H1 (cell line): ENCODE results near the gene TRIM56. TPM values are rescaled to one million over a fixed set of nuclear protein-coding genes. Genes with fewer than 3 reads are reported as not detected.

Experiments
- CTCF ChIA-PET: fragments of 300-600 bp; sonication (Branson Sonifier 250); formaldehyde crosslinking; loops from one replicate; lab custom pipeline; 2021; ENCODE audit not compliant: partially characterized antibody; lab: Charles Lee
- POLR2A ChIA-PET: fragments of 300-600 bp; sonication (Branson Sonifier 250); formaldehyde crosslinking; loops from one replicate; lab custom pipeline; 2021; ENCODE audit warnings: inconsistent platforms; ENCODE audit not compliant: partially characterized antibody; lab: Charles Lee
- DNase-seq, 2 experiments: peaks; one replicate each; pipeline versions ENCODE4 v3.0.0 to v3.0.0-alpha.2; 2010 to 2022; ENCODE audit warnings: low spot score in 2 of 2, low read depth in 1 of 2, mixed read lengths in 1 of 2
- FAIRE-seq: peaks from 2 replicates; lab custom pipeline; 2011; peaks lifted over from hg19 to GRCh38; lab: Jason Lieb, UNC
- H2AFZ ChIP-seq: 2 replicates; pipeline ENCODE4 v1.8.1; 2012; ENCODE audit warnings: low read length, inconsistent platforms
- H2AK5ac ChIP-seq: 2 replicates; pipeline ENCODE4 v1.6.1; 2013; ENCODE audit warnings: low read depth, low read length
- H2BK120ac ChIP-seq: replicated peaks from 2 replicates; pipeline ENCODE3; 2013; ENCODE audit warnings: low read depth, low read length, inconsistent platforms
- H2BK12ac ChIP-seq: 2 replicates; pipeline ENCODE4 v1.6.1; 2013; ENCODE audit warnings: low read depth, low read length
- H2BK15ac ChIP-seq: 2 replicates; pipeline ENCODE4 v1.6.1; 2013; ENCODE audit warnings: low read length
- H2BK20ac ChIP-seq: 2 replicates; pipeline ENCODE4 v1.6.1; 2013; ENCODE audit warnings: low read length
- H2BK5ac ChIP-seq: 2 replicates; pipeline ENCODE4 v1.6.1; 2013; ENCODE audit warnings: low read depth, low read length
- H3K14ac ChIP-seq: 2 replicates; pipeline ENCODE4 v1.6.1; 2013; ENCODE audit warnings: inconsistent platforms; ENCODE audit not compliant: insufficient read length
- H3K18ac ChIP-seq: 2 replicates; pipeline ENCODE4 v1.6.1; 2013; ENCODE audit warnings: low read length; ENCODE audit errors: extremely low read depth
- H3K23ac ChIP-seq: 2 replicates; pipeline ENCODE4 v1.6.1; 2013; ENCODE audit warnings: inconsistent platforms; ENCODE audit not compliant: insufficient read length
- H3K23me2 ChIP-seq: 2 replicates; pipeline ENCODE4 v1.6.1; 2013; ENCODE audit warnings: low read depth, low read length
- H3K27ac ChIP-seq: 2 replicates; pipeline ENCODE4 v1.6.1; 2011; ENCODE audit warnings: low read depth, low read length, inconsistent platforms
- H3K27me3 ChIP-seq, 4 experiments: replicated peaks in 1 of 4; 1 replicate in 1 of 4; 2 replicates in 3 of 4; pipeline versions ENCODE4 v1.6.1 to v1.8.1; 2011 to 2013; ENCODE audit warnings: low read length in 3 of 4, mild to moderate bottlenecking in 3 of 4, inconsistent platforms in 2 of 4, mixed read lengths in 2 of 4, moderate library complexity in 1 of 4; ENCODE audit not compliant: control insufficient read depth in 3 of 4, insufficient read depth in 3 of 4; ENCODE audit errors: extremely low read depth in 1 of 4
- H3K36me3 ChIP-seq, 4 experiments: 2 replicates each; pipeline versions ENCODE4 v1.6.1 to v1.8.1; 2011 to 2013; ENCODE audit warnings: mild to moderate bottlenecking in 4 of 4, low read length in 3 of 4, moderate library complexity in 2 of 4, control low read depth in 1 of 4, inconsistent platforms in 1 of 4; ENCODE audit not compliant: insufficient read depth in 4 of 4, control insufficient read depth in 2 of 4
- H3K4ac ChIP-seq: replicated peaks from 2 replicates; pipeline ENCODE3; 2013; ENCODE audit warnings: low read length, low read depth, mixed read lengths, inconsistent platforms; ENCODE audit not compliant: insufficient read length
- H3K4me1 ChIP-seq, 4 experiments: replicated peaks in 1 of 4; 1 replicate in 1 of 4; 2 replicates in 3 of 4; pipeline versions ENCODE4 v1.6.1 to v1.8.1; 2011 to 2013; ENCODE audit warnings: low read length in 3 of 4, inconsistent platforms in 2 of 4, mixed read lengths in 1 of 4; ENCODE audit not compliant: insufficient read depth in 4 of 4, control insufficient read depth in 3 of 4
- H3K4me2 ChIP-seq, 2 experiments: 2 replicates each; pipeline versions ENCODE4 v1.6.1 to v1.8.1; 2011 to 2013; ENCODE audit warnings: low read depth in 2 of 2, low read length in 2 of 2, control low read depth in 1 of 2, inconsistent platforms in 1 of 2, mild to moderate bottlenecking in 1 of 2; ENCODE audit not compliant: insufficient read depth in 1 of 2
- H3K4me3 ChIP-seq, 4 experiments: fragments of 200-600, 300-600 bp in 1 of 4; sonication (generic), shearing (Covaris generic), sonication (Bioruptor Twin) in 1 of 4; 2 replicates each; pipeline versions ENCODE4 v1.5.1 to v1.8.1; 2011 to 2016; ENCODE audit warnings: low read length in 4 of 4, low read depth in 3 of 4, control low read depth in 2 of 4, inconsistent platforms in 2 of 4, mild to moderate bottlenecking in 2 of 4, mixed read lengths in 1 of 4, moderate library complexity in 1 of 4; ENCODE audit not compliant: insufficient read depth in 2 of 4; ENCODE audit errors: extremely low read depth in 1 of 4
- H3K56ac ChIP-seq: replicated peaks from 2 replicates; pipeline ENCODE3; 2013; ENCODE audit warnings: low read depth, mild to moderate bottlenecking, mixed read lengths, low read length, inconsistent platforms; ENCODE audit not compliant: insufficient read length
- H3K79me1 ChIP-seq: 2 replicates; pipeline ENCODE4 v1.6.1; 2013; ENCODE audit warnings: low read depth, low read length, control low read depth
- H3K79me2 ChIP-seq, 2 experiments: 2 replicates each; pipeline versions ENCODE4 v1.6.1 to v1.8.1; 2012 to 2013; ENCODE audit warnings: low read length in 2 of 2, mild to moderate bottlenecking in 2 of 2, inconsistent platforms in 1 of 2; ENCODE audit not compliant: insufficient read depth in 2 of 2, control insufficient read depth in 1 of 2
- H3K9ac ChIP-seq, 4 experiments: replicated peaks in 1 of 4; 1 replicate in 1 of 4; 2 replicates in 3 of 4; pipeline versions ENCODE4 v1.6.1 to v1.8.1; 2011 to 2013; ENCODE audit warnings: low read depth in 3 of 4, low read length in 3 of 4, control low read depth in 2 of 4, mild to moderate bottlenecking in 2 of 4, moderate library complexity in 2 of 4, inconsistent platforms in 1 of 4; ENCODE audit errors: extremely low read depth in 1 of 4
- H3K9me3 ChIP-seq, 2 experiments: 2 replicates each; pipeline versions ENCODE4 v1.6.1 to v1.8.1; 2012 to 2013; ENCODE audit warnings: mild to moderate bottlenecking in 2 of 2, moderate library complexity in 2 of 2, control low read depth in 1 of 2, inconsistent platforms in 1 of 2, low read depth in 1 of 2, low read length in 1 of 2, mixed read lengths in 1 of 2; ENCODE audit not compliant: insufficient read depth in 2 of 2
- H4K20me1 ChIP-seq, 2 experiments: replicated peaks in 1 of 2; 2 replicates each; pipeline versions ENCODE3 to v1.8.1; 2011 to 2013; ENCODE audit warnings: inconsistent platforms in 2 of 2, low read length in 2 of 2, mild to moderate bottlenecking in 1 of 2; ENCODE audit not compliant: insufficient read depth in 2 of 2, control insufficient read depth in 1 of 2
- H4K5ac ChIP-seq: 2 replicates; pipeline ENCODE4 v1.6.1; 2013; ENCODE audit warnings: low read length, low read depth, mixed read lengths, inconsistent platforms; ENCODE audit not compliant: insufficient read length
- H4K8ac ChIP-seq: 2 replicates; pipeline ENCODE4 v1.8.0; 2013; ENCODE audit warnings: mild to moderate bottlenecking, moderate library complexity, low read length, inconsistent platforms; ENCODE audit not compliant: insufficient read depth; ENCODE audit errors: extremely low read depth
- H4K91ac ChIP-seq: replicated peaks from 2 replicates; pipeline ENCODE3; 2013; ENCODE audit warnings: low read length, mixed read lengths, inconsistent platforms; ENCODE audit not compliant: insufficient read length
- KDM1A ChIP-seq: fragments of 200-600, 300-600 bp; sonication (generic); IDR thresholded peaks from 2 replicates; pipeline ENCODE4 v1.7.1; 2016; ENCODE audit warnings: mild to moderate bottlenecking, low read length, borderline replicate concordance
- SP4 ChIP-seq: IDR thresholded peaks from 2 replicates; pipeline ENCODE4 v1.6.1; 2012; ENCODE audit warnings: low read length, inconsistent platforms
- WGBS, 2 experiments: shearing (Covaris generic) in 1 of 2; methylation state at CpG; one replicate each; pipeline versions ENCODE4 v1.1.6 to v1.1.7; 2013 to 2015; ENCODE audit warnings: low lambda C conversion rate in 2 of 2, mixed read lengths in 2 of 2, inconsistent platforms in 1 of 2, low coverage in 1 of 2, missing lambda C conversion rate in 1 of 2; ENCODE audit not compliant: insufficient replicate concordance in 2 of 2, insufficient coverage in 1 of 2, insufficient read length in 1 of 2; ENCODE audit errors: extremely low coverage in 1 of 2, missing lambda C conversion rate in 1 of 2; 5-methylcytosine and 5-hydroxymethylcytosine counted together
- polyA plus RNA-seq, 7 experiments: library from polyadenylated mRNA; depleted of rRNA in 3 of 7; stranded (reverse) in 5 of 7; unstranded in 2 of 7; fragments of >200 nt in 5 of 7; fragments of 200-250 nt in 2 of 7; gene quantifications; 1 replicate in 5 of 7; 2 replicates in 1 of 7; 4 replicates in 1 of 7; pipeline versions ENCODE4 v1.2.1 to v1.2.3, GENCODE V29; 2011 to 2013; ENCODE audit warnings: missing spikeins in 2 of 7, mixed read lengths in 2 of 7
- total RNA-seq: library from RNA; stranded (reverse); fragmentation: NEBNext Ultra II Directional; extraction: Animal tissue kit (Norgen Biotek cat#: 25700); gene quantifications from 2 replicates; pipeline ENCODE4 v1.2.1, GENCODE V29; 2021

Gene TRIM56
- total and polyA plus RNA-seq, 2 of the 8 experiments (the other 6 are each of a cell fraction or from before 2014, with no cell fraction given) = 2.0 to 17.5 TPM

DNA sequence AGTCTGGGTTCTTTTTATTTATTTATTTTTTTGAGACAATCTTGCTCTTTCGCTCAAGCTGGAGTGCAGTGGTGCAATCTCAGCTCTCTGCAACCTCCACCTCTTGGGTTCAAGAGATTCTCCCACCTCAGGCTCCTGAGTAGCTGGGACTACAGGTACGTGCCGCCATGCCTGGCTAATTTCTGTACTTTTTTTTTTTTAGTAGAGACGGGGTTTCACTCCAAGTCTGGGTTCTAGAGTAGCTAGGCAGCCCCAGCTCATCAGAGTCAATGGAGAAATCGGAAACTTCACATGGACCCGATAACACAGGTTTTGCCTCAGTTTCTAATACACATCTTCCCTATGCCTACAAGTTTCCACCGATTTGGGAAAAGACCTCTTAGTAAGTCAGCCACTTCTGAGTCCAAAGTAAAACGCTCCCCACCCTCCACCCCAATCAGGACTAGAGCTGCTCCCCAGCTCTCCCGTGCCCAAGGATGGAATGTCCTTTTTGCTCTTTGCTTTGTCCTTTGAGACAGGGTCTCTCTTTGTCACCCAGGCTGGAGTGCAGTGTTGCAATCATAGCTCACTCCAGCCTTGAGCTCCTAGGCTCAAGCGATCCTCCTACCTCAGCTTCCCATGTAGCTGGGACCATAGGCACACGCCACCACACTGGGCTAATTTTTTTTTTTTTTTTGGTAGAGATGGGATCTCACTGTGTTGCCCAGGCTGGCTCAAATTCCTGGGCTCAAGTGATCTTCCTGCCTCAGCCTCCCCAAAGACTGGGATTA is 37.8 kb downstream of the TRIM56 start:
- Histone ChIP-seq H2BK20ac (0 out of 2 replicates have a peak overlapping the region, but pooled peaks have one; percentile 9), H3K4ac (no peak overlapping the region), H4K8ac (no peak overlapping the region; the same call in 1 of the 2 replicates), H3K4me2 (no peak overlapping the region), H2BK120ac (no peak overlapping the region), H3K18ac (peak overlapping the region; percentile 93; the same call in 1 of the 2 replicates), H3K27me3 (no peaks in the 10 kb centered on the region; a peak in 1 of 7 replicates), H3K14ac (no peak overlapping the region), H4K20me1 (no peaks in the 10 kb centered on the region), H3K27ac (no peak overlapping the region), H3K56ac (no peak overlapping the region), H3K9me3 (peaks cover 0 to 4% of the 10 kb centered on the region in 2 experiments; a peak in 1 of 4 replicates), H4K91ac (no peak overlapping the region), H3K9ac (no peak overlapping the region), H2BK15ac (0 out of 2 replicates have a peak overlapping the region, but pooled peaks have one; percentile 3), H2BK5ac (peak overlapping the region; percentile 88; the same call in 1 of the 2 replicates), H3K79me2 (no peaks in the 10 kb centered on the region), H3K4me3 (no peak overlapping the region), H3K23ac (no peak overlapping the region), H2AFZ (no peak overlapping the region), H4K5ac (no peak overlapping the region), H2BK12ac (peak overlapping the region; percentile 96; the same call in 1 of the 2 replicates), H2AK5ac (no peak overlapping the region), H3K79me1 (no peaks in the 10 kb centered on the region), H3K23me2 (no peaks in the 10 kb centered on the region; the same call in 1 of the 2 replicates), H3K4me1 (peaks cover 8 to 22% (median 14%) of the 10 kb centered on the region in 4 experiments), H3K36me3 (no peaks in the 10 kb centered on the region)
- ChIA-PET CTCF (interaction anchor here (0.7 to 8.3 kb wide), 11 partner anchors 12 to 271 kb away, joined by 3 to 80 read pairs (median 4); partner anchors contain the start of gene SLC12A9), POLR2A (interaction anchor here (0.6 to 2.1 kb wide), 9 partner anchors 11 to 122 kb away, joined by 3 to 8 read pairs (median 3); partner anchors contain the start of gene FIS1)
- TF ChIP-seq KDM1A (0 out of 2 replicates have a peak, but pooled peaks have one; percentile 43), SP4 (no peak)
- FAIRE-seq = no peak
- 89% methylated on average over 11 of the region's 11 CpGs; no CpG with 5 or more reads in 1 of the 2 experiments for WGBS, 2 experiments
- DNase-seq = no peak
